ENCODE measurements around the gene MYL4.

- TF ChIP-seq, protein P1, sequence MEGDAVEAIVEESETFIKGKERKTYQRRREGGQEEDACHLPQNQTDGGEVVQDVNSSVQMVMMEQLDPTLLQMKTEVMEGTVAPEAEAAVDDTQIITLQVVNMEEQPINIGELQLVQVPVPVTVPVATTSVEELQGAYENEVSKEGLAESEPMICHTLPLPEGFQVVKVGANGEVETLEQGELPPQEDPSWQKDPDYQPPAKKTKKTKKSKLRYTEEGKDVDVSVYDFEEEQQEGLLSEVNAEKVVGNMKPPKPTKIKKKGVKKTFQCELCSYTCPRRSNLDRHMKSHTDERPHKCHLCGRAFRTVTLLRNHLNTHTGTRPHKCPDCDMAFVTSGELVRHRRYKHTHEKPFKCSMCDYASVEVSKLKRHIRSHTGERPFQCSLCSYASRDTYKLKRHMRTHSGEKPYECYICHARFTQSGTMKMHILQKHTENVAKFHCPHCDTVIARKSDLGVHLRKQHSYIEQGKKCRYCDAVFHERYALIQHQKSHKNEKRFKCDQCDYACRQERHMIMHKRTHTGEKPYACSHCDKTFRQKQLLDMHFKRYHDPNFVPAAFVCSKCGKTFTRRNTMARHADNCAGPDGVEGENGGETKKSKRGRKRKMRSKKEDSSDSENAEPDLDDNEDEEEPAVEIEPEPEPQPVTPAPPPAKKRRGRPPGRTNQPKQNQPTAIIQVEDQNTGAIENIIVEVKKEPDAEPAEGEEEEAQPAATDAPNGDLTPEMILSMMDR (IDR thresholded peaks at IDR 0.05; ENCODE audit: control extremely low read depth in 1 of 3, insufficient read depth in 1 of 3, low read depth in 1 of 3, low read length in 3 of 3): no peak
- TF ChIP-seq POLR2A (IDR thresholded peaks at IDR 0.05; ENCODE audit: control extremely low read depth in 1 of 2, low read depth in 2 of 2, low read length in 2 of 2) (no peak), BCL11A (IDR thresholded peaks at IDR 0.05; ENCODE audit: low read depth in 2 of 2, low read length in 2 of 2) (no peak), CREB1 (IDR thresholded peaks at IDR 0.05) (no peak), TAF7 (optimal IDR thresholded peaks at IDR 0.05; ENCODE audit: borderline replicate concordance, low read depth, low read length) (peak; percentile 43), ZNF274 (IDR thresholded peaks at IDR 0.05; ENCODE audit: borderline replicate concordance, extremely low read depth, low read length) (no peak), POLR2AphosphoS5 (IDR thresholded peaks at IDR 0.05; ENCODE audit: low read depth, low read length) (no peak), EZH2 (IDR thresholded peaks at IDR 0.05; ENCODE audit: low read depth, low read length, severe bottlenecking) (no peak), KDM1A (IDR thresholded peaks at IDR 0.05; ENCODE audit: borderline replicate concordance, low read length) (no peak), SIN3A (conservative IDR thresholded peaks at IDR 0.05 in 1 of 2, IDR thresholded peaks at IDR 0.05 in 1 of 2; ENCODE audit: low read depth in 1 of 2, low read length in 2 of 2) (no peak), TAF1 (IDR thresholded peaks at IDR 0.05; ENCODE audit: low read depth, low read length) (no peak), CEBPB (IDR thresholded peaks at IDR 0.05; ENCODE audit: low read depth, low read length) (no peak), CBX8 (IDR thresholded peaks at IDR 0.05; ENCODE audit: borderline replicate concordance, low read depth, low read length) (no peak)
Measured at GRCh38 chr17:47176389-47176826, 32.7 kb upstream of the MYL4 start.
